T-cell (primary cell): ENCODE results near the gene NSD1. TPM values are rescaled to one million over a fixed set of nuclear protein-coding genes. Genes with fewer than 3 reads are reported as not detected.

Experiments
- ATAC-seq, 4 experiments: fragments of 200-7000 bp in 3 of 4; fragments of 150-1000 bp in 1 of 4; cut with Tn5 transposase; replicated peaks in 1 of 4; 1 replicate in 3 of 4; 2 replicates in 1 of 4; pipeline ENCODE4 v1.10.0; 2021; ENCODE audit warnings: moderate library complexity in 3 of 4, mild to moderate bottlenecking in 2 of 4, moderate number of reproducible peaks in 1 of 4
- CTCF ChIA-PET, 2 donors: fragments of 300-600 bp; sonication (Branson Sonifier 250); formaldehyde crosslinking; loops; one replicate each; lab custom pipeline; 2022; ENCODE audit warnings: antibody characterized with exemption in 2 of 2; lab: Charles Lee
- POLR2A ChIA-PET, 2 donors: fragments of 300-600 bp; sonication (Branson Sonifier 250); formaldehyde crosslinking; loops; one replicate each; lab custom pipeline; 2022; ENCODE audit warnings: antibody characterized with exemption in 2 of 2; lab: Charles Lee
- DNase-seq, 35 experiments: peaks; one replicate each; pipeline versions ENCODE4 v3.0.0 to v3.0.0-alpha.2; 2013 to 2023
- H3K27ac ChIP-seq: one replicate; pipeline ENCODE4 v1.5.1; 2013; ENCODE audit warnings: low read length
- H3K27me3 ChIP-seq, 2 experiments: replicated peaks in 1 of 2; 1 replicate in 1 of 2; 2 replicates in 1 of 2; pipeline versions ENCODE4 v1.6.1 to v1.7.0; 2013; ENCODE audit warnings: low read length in 1 of 2, mixed read lengths in 1 of 2; ENCODE audit not compliant: control insufficient read depth in 2 of 2, insufficient read depth in 2 of 2; ENCODE audit errors: extremely low read depth in 1 of 2
- H3K36me3 ChIP-seq, 2 donors: 1 replicate in 1 of 2; 2 replicates in 1 of 2; pipeline versions ENCODE4 v1.6.1 to v1.7.0; 2013; ENCODE audit warnings: low read length in 1 of 2; ENCODE audit not compliant: control insufficient read depth in 2 of 2, insufficient read depth in 1 of 2; ENCODE audit errors: extremely low read depth in 1 of 2
- H3K4me1 ChIP-seq, 2 experiments: 1 replicate in 1 of 2; 2 replicates in 1 of 2; pipeline versions ENCODE4 v1.6.1 to v1.7.0; 2013; ENCODE audit warnings: low read length in 2 of 2, mixed read lengths in 1 of 2; ENCODE audit not compliant: insufficient read depth in 2 of 2, control insufficient read depth in 1 of 2; ENCODE audit errors: extremely low read depth in 1 of 2
- H3K4me3 ChIP-seq, 2 donors: 1 replicate in 1 of 2; 2 replicates in 1 of 2; pipeline versions ENCODE4 v1.5.1 to v1.7.0; 2013; ENCODE audit warnings: mild to moderate bottlenecking in 2 of 2, low read length in 1 of 2, moderate library complexity in 1 of 2; ENCODE audit not compliant: control insufficient read depth in 1 of 2; ENCODE audit errors: extremely low read depth in 1 of 2
- H3K9me3 ChIP-seq: 2 replicates; pipeline ENCODE4 v1.7.0; 2013
- H3K27ac Mint-ChIP-seq, 2 donors: one replicate each; pipeline ENCODE4 v1.8.0; 2020 to 2021; ENCODE audit warnings: mild to moderate bottlenecking in 2 of 2, mixed read lengths in 2 of 2
- H3K27me3 Mint-ChIP-seq, 2 donors: one replicate each; pipeline ENCODE4 v1.8.0; 2021 to 2022; ENCODE audit warnings: mixed read lengths in 2 of 2
- H3K36me3 Mint-ChIP-seq: one replicate; pipeline ENCODE4 v1.8.0; 2021; ENCODE audit warnings: mixed read lengths
- H3K4me1 Mint-ChIP-seq, 3 donors: one replicate each; pipeline ENCODE4 v1.8.0; 2020 to 2022; ENCODE audit warnings: mixed read lengths in 3 of 3, mild to moderate bottlenecking in 1 of 3
- H3K4me3 Mint-ChIP-seq, 3 donors: one replicate each; pipeline ENCODE4 v1.8.0; 2020 to 2022; ENCODE audit warnings: mild to moderate bottlenecking in 3 of 3, mixed read lengths in 3 of 3, moderate library complexity in 3 of 3
- H3K9me3 Mint-ChIP-seq, 3 donors: one replicate each; pipeline ENCODE4 v1.8.0; 2020 to 2022; ENCODE audit warnings: mixed read lengths in 3 of 3
- WGBS: methylation state at CpG from one replicate; pipeline ENCODE4 v1.1.5; 2013; ENCODE audit warnings: missing lambda C conversion rate; ENCODE audit not compliant: insufficient coverage; 5-methylcytosine and 5-hydroxymethylcytosine counted together
- total RNA-seq, 35 experiments: library from RNA in 6 of 35; stranded (reverse) in 6 of 35; fragments of 120-200 nt in 1 of 35; gene quantifications; one replicate each; pipeline versions ENCODE4 v1.2.1 to v1.2.4 and lab custom pipeline; 2013 to 2026

NSD1 gene
- total RNA-seq, 5 donors from 2014 or later (not counting 1 experiment from before 2014, with no cell fraction given): 89.5 to 113 (median 103) TPM

DNA sequence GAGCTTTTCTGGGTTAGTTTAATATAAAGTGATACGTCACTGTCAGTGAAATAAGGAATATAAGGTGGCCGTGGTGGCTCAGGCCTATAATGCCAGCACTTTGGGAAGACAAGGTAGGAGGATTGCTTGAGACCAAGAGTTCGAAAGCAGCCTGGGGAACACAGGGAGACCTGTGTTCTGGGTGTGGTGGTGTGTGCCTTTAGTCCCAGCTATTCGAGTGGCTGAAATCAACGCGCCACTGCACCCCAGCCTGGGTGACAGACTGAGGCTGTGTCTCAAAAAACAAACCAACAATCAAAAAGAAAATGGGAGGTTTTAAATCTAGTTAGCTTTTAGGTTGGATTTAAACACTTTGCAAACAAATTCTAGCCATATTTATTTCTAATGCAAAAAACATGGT, 53.1 kb downstream of the NSD1 start:
- DNase-seq (no peak), ATAC-seq (no peak)
- Histone ChIP-seq H3K27ac (no peak overlapping the region), H3K36me3 (peaks cover 0 to 18% of the 10 kb centered on the region in 2 donors), H3K4me1 (peaks cover 0 to 4% of the 10 kb centered on the region in 2 experiments), H3K27me3 (no peaks in the 10 kb centered on the region), H3K4me3 (no peak overlapping the region), H3K9me3 (no peaks in the 10 kb centered on the region)
- Mint-ChIP-seq H3K36me3 (no peaks in the 10 kb centered on the region), H3K27ac (no peak overlapping the region), H3K4me3 (no peak overlapping the region), H3K27me3 (no peaks in the 10 kb centered on the region), H3K4me1 (peaks cover 26 to 43% (median 41%) of the 10 kb centered on the region in 3 donors), H3K9me3 (no peaks in the 10 kb centered on the region)
- ChIA-PET POLR2A (no interaction called here), CTCF (interaction anchor here in 1 of 2 donors (0.5 kb wide), 1 partner anchor 134 kb away, joined by 3 read pairs; no protein-coding TSS in a partner anchor)
- WGBS: 100% methylated on average over 2 of the region's 6 CpGs

DNA sequence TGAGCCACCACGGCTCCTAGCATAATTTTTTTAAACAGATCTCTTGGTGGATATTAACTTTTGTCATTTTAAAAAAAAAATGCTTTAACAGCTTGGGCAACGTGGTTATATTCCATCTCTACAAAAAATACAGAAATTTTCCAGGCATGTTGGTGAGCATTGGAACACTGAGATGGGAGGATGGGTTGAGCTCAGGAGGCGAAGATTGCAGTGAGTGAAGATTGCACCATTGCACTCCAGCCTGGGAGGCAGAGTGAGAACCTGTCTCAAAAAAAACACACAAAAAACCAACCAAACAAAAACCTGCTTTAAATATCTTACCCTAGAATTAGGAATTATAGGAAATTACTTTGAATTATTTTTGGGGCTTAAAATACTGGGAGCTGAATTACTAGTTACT, 55.2 kb downstream of the NSD1 start:
- Histone ChIP-seq H3K27ac (no peak overlapping the region), H3K27me3 (no peaks in the 10 kb centered on the region), H3K36me3 (peaks cover 0 to 24% of the 10 kb centered on the region in 2 donors), H3K4me3 (no peak overlapping the region), H3K4me1 (peaks cover 0 to 4% of the 10 kb centered on the region in 2 experiments), H3K9me3 (no peaks in the 10 kb centered on the region)
- H3K27me3 Mint-ChIP-seq: no peaks in the 10 kb centered on the region
- ChIA-PET CTCF (interaction anchor here in 1 of 2 donors (0.5 kb wide), 1 partner anchor 35 kb away, joined by 3 read pairs; no protein-coding TSS in a partner anchor), POLR2A (no interaction called here)
- peak overlapping the region; percentile 48 to 74 for H3K27ac Mint-ChIP-seq
- peaks cover 21 to 37% (median 36%) of the 10 kb centered on the region in 3 donors for H3K4me1 Mint-ChIP-seq
- H3K36me3 Mint-ChIP-seq: no peaks in the 10 kb centered on the region
- WGBS: no CpG with 5 or more reads among the region's 3 CpGs
- DNase-seq: no peak
- no peak overlapping the region for H3K4me3 Mint-ChIP-seq
- no peaks in the 10 kb centered on the region for H3K9me3 Mint-ChIP-seq
- no peak for ATAC-seq

DNA sequence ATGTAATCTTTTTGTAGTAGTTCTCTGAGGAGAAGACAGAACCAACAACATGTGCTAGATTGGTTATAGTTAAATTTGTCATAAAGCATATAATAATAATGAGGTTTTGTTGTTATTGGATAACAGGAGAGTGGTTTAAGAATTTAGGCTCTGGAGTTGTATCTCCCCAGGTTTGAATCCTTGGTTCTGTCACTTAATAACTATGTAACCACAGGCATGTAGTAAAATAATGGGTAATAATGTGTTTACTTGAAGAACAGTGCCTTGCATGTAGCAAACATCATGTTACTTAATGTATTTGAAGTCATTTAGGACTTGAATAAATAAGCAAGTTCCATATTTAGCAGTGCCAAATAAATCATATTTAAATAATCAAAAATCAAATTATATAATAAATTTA, 55.8 kb downstream of the NSD1 start:
- ChIA-PET POLR2A (no interaction called here), CTCF (no interaction called here)
- Histone ChIP-seq H3K4me1 (peaks cover 0 to 3% of the 10 kb centered on the region in 2 experiments), H3K4me3 (no peak overlapping the region), H3K36me3 (peaks cover 0 to 30% of the 10 kb centered on the region in 2 donors), H3K9me3 (no peaks in the 10 kb centered on the region), H3K27me3 (no peaks in the 10 kb centered on the region), H3K27ac (no peak overlapping the region)
- Mint-ChIP-seq H3K4me3 (no peak overlapping the region), H3K27ac (no peak overlapping the region), H3K4me1 (peaks cover 15 to 31% (median 31%) of the 10 kb centered on the region in 3 donors), H3K27me3 (no peaks in the 10 kb centered on the region), H3K36me3 (no peaks in the 10 kb centered on the region), H3K9me3 (no peaks in the 10 kb centered on the region)
- DNase-seq (no peak), ATAC-seq (no peak)

DNA sequence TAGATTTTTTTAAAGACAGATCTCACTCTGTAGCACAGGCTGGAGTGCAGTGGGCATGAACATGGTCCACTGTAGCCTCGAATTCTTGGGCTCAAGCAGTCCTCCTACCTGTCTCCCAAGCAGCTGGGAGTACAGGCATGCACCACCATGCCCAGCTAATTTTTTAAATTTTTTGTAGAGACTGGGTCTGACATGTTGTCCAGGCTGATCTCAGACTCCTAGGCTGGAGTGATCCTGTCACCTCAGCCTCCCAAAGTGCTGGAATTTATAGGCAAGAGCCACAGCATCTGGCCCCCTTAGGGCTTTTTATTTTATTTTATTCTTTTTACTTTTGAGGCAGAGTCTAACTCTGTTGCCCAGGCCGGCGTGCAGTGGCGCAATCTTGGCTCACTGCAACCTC, 56.4 kb downstream of the NSD1 start:
- WGBS: 97% methylated on average over 4 of the region's 4 CpGs
- peaks cover 0 to 35% of the 10 kb centered on the region in 2 donors for H3K36me3 ChIP-seq
- ATAC-seq (no peak), DNase-seq (no peak)
- Mint-ChIP-seq H3K27me3 (no peaks in the 10 kb centered on the region), H3K4me1 (peaks cover 11 to 27% (median 27%) of the 10 kb centered on the region in 3 donors), H3K9me3 (no peaks in the 10 kb centered on the region), H3K4me3 (no peak overlapping the region), H3K36me3 (no peaks in the 10 kb centered on the region), H3K27ac (no peak overlapping the region)
- POLR2A ChIA-PET: no interaction called here
- CTCF ChIA-PET: no interaction called here
- no peak overlapping the region for H3K27ac ChIP-seq
- no peaks in the 10 kb centered on the region for H3K27me3 ChIP-seq
- H3K4me1 ChIP-seq: no peaks in the 10 kb centered on the region
- no peak overlapping the region for H3K4me3 ChIP-seq
- no peaks in the 10 kb centered on the region for H3K9me3 ChIP-seq

DNA sequence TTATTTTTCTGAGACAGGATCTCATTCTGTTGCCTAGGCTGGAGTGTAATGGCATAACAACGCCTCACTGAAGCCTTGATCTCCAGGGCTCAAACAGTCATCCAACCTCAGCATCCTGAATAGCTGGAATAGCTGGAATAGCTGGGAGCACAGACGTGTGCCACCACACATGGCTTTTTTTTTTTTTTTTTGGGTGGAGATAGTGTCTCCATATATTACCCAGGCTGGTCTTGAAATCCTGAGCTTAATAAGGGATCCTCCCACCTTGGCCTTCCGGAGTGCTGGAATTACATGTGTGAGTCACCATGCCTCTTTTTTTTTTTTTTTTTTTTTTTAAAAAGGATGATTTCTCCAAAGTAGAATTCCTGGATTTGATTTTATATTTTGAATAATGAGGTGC, 60.7 kb downstream of the NSD1 start:
- POLR2A ChIA-PET: interaction anchor here (0.6 to 1.1 kb wide), 3 partner anchors 12 to 203 kb away, joined by 3 to 14 read pairs (median 9); no protein-coding TSS in a partner anchor
- H3K4me3 ChIP-seq: no peak overlapping the region
- no CpG with 5 or more reads among the region's 3 CpGs for WGBS
- CTCF ChIA-PET: interaction anchor here (0.6 to 0.7 kb wide), 2 partner anchors 81 kb away, joined by 4 to 5 read pairs; no protein-coding TSS in a partner anchor
- peaks cover 0 to 53% of the 10 kb centered on the region in 2 donors for H3K36me3 ChIP-seq
- no peaks in the 10 kb centered on the region for H3K4me1 ChIP-seq
- Mint-ChIP-seq H3K9me3 (no peaks in the 10 kb centered on the region), H3K27ac (no peak overlapping the region), H3K27me3 (no peaks in the 10 kb centered on the region), H3K4me3 (no peak overlapping the region), H3K4me1 (peaks cover 11 to 17% (median 15%) of the 10 kb centered on the region in 3 donors), H3K36me3 (peaks cover 21% of the 10 kb centered on the region)
- H3K27ac ChIP-seq: no peak overlapping the region
- no peaks in the 10 kb centered on the region for H3K27me3 ChIP-seq
- no peak for ATAC-seq
- no peaks in the 10 kb centered on the region for H3K9me3 ChIP-seq
- no peak for DNase-seq

DNA sequence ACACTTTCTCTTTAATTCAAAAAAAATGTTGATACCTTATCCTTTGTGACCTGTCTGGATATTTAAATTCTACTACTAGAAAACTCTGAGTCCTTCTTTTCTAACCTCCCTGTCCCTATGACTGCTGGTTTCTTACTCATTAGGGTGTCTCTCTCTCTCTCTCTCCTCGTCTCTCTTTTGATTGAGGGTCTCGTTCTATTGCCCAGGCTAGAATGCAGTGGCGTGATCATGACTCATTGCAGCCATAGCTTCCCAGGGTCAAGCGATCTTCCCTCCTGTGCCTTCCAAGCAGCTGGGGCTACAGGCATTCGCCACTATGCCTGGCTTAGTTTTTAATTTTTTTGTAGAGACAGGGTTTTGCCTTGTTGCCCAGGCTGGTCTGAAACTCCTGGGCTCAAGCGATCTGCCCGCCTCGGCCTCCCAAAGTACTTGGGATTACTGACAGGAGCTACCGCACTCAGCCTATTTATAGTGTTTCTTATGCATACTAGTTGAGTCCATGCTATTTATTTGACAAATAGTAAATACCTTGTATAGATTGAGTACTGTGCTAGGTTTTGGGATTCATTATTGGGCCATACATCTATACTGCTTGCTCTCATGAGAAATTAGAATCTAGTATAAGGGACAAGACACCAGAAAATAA, 61.9 kb downstream of the NSD1 start:
- no peaks in the 10 kb centered on the region for H3K9me3 ChIP-seq
- H3K4me3 Mint-ChIP-seq: no peak overlapping the region
- no peak overlapping the region for H3K27ac ChIP-seq
- peaks cover 23% of the 10 kb centered on the region for H3K36me3 Mint-ChIP-seq
- WGBS: 98% methylated on average over 5 of the region's 9 CpGs
- no peak for DNase-seq
- H3K27me3 Mint-ChIP-seq: no peaks in the 10 kb centered on the region
- H3K36me3 ChIP-seq: peaks cover 0 to 60% of the 10 kb centered on the region in 2 donors
- no peaks in the 10 kb centered on the region for H3K27me3 ChIP-seq
- peaks cover 11 to 17% (median 15%) of the 10 kb centered on the region in 3 donors for H3K4me1 Mint-ChIP-seq
- H3K4me3 ChIP-seq: no peak overlapping the region
- H3K9me3 Mint-ChIP-seq: no peaks in the 10 kb centered on the region
- no peaks in the 10 kb centered on the region for H3K4me1 ChIP-seq
- no peak for ATAC-seq
- POLR2A ChIA-PET: no interaction called here
- no peak overlapping the region for H3K27ac Mint-ChIP-seq
- CTCF ChIA-PET: no interaction called here
